H1 (cell line): ENCODE results near the gene GDE1. TPM values are rescaled to one million over a fixed set of nuclear protein-coding genes. Genes with fewer than 3 reads are reported as not detected.

ENCODE experiments used
- CBX5 ChIP-seq: fragments of 300-800, 300-1000 bp; sonication (generic); IDR thresholded peaks from 2 replicates; pipeline ENCODE4 v1.7.1; 2016; ENCODE audit warnings: antibody characterized with exemption, low read length, low read depth
- CREB1 ChIP-seq: IDR thresholded peaks from 2 replicates; pipeline ENCODE4 v1.6.1; 2012; ENCODE audit warnings: inconsistent platforms
- CTBP2 ChIP-seq: IDR thresholded peaks from 2 replicates; pipeline ENCODE4 v1.7.0; 2011; ENCODE audit warnings: borderline replicate concordance, mild to moderate bottlenecking, moderate library complexity, mixed read lengths, low read length; ENCODE audit not compliant: insufficient read depth, insufficient read length
- E2F6 ChIP-seq: IDR thresholded peaks from 2 replicates; pipeline ENCODE4 v1.6.1; 2012; ENCODE audit warnings: inconsistent platforms
- FOSL1 ChIP-seq: IDR thresholded peaks from 2 replicates; pipeline ENCODE4 v1.6.1; 2011; ENCODE audit warnings: mild to moderate bottlenecking, low read depth, low read length, moderate library complexity; ENCODE audit not compliant: insufficient read depth
- GTF2F1 ChIP-seq: IDR thresholded peaks from 2 replicates; pipeline ENCODE4 v1.6.1; 2012; ENCODE audit warnings: low read depth, low read length, improper control_type of control experiment, borderline replicate concordance
- MAFK ChIP-seq: IDR thresholded peaks from 2 replicates; pipeline ENCODE4 v1.6.1; 2012; ENCODE audit warnings: low read depth, mild to moderate bottlenecking, improper control_type of control experiment, low read length
- PHF8 ChIP-seq: fragments of 200-600 bp; sonication (generic); conservative IDR thresholded peaks from 2 replicates; pipeline ENCODE4 v1.7.1; 2012; ENCODE audit warnings: low read depth, mild to moderate bottlenecking, inconsistent platforms, low read length, moderate library complexity
- POLR2AphosphoS5 ChIP-seq: IDR thresholded peaks from 2 replicates; pipeline ENCODE4 v1.6.1; 2011; ENCODE audit warnings: low read depth, low read length
- RAD21 ChIP-seq, 2 experiments: IDR thresholded peaks in 1 of 2; conservative IDR thresholded peaks in 1 of 2; 2 replicates each; pipeline ENCODE4 v1.6.1; 2011; ENCODE audit warnings: low read depth in 2 of 2, low read length in 2 of 2, improper control_type of control experiment in 1 of 2, inconsistent platforms in 1 of 2, mild to moderate bottlenecking in 1 of 2, moderate library complexity in 1 of 2
- RBBP5 ChIP-seq: IDR thresholded peaks from 2 replicates; pipeline ENCODE4 v1.7.1; 2012; ENCODE audit warnings: low read depth, mild to moderate bottlenecking, inconsistent platforms, low read length, moderate library complexity, borderline replicate concordance
- RNF2 ChIP-seq: fragments of 200-900, 300-1000 bp; sonication (generic); IDR thresholded peaks from 2 replicates; pipeline ENCODE4 v1.7.1; 2016; ENCODE audit warnings: borderline replicate concordance, low read depth, mild to moderate bottlenecking, antibody characterized with exemption, low read length; ENCODE audit not compliant: poor library complexity, severe bottlenecking; ENCODE audit errors: missing control alignments
- SAP30 ChIP-seq: fragments of 300-600 bp; sonication (generic); IDR thresholded peaks from 2 replicates; pipeline ENCODE4 v1.7.1; 2012; ENCODE audit warnings: low read length, moderate library complexity, mild to moderate bottlenecking, inconsistent platforms; ENCODE audit not compliant: insufficient read depth, insufficient replicate concordance
- SP2 ChIP-seq: IDR thresholded peaks from 2 replicates; pipeline ENCODE4 v1.6.1; 2012; ENCODE audit warnings: mild to moderate bottlenecking, low read length, inconsistent platforms
- SUZ12 ChIP-seq: fragments of 200-600 bp; sonication (generic); IDR thresholded peaks from 2 replicates; pipeline ENCODE4 v1.6.1; 2012; ENCODE audit warnings: mild to moderate bottlenecking, inconsistent platforms, low read length, moderate library complexity, mixed read lengths
- TAF7 ChIP-seq: optimal IDR thresholded peaks from 2 replicates; pipeline ENCODE3; 2011; ENCODE audit warnings: low read depth, mild to moderate bottlenecking, inconsistent platforms, low read length, moderate library complexity, borderline replicate concordance
- TBP ChIP-seq: IDR thresholded peaks from 2 replicates; pipeline ENCODE4 v1.6.1; 2011; ENCODE audit warnings: low read depth, low read length, improper control_type of control experiment
- USF2 ChIP-seq: IDR thresholded peaks from 2 replicates; pipeline ENCODE4 v1.6.1; 2011; ENCODE audit warnings: low read length, improper control_type of control experiment
- YY1 ChIP-seq: IDR thresholded peaks from 2 replicates; pipeline ENCODE4 v1.6.1; 2011; ENCODE audit warnings: low read depth, mild to moderate bottlenecking, low read length
- ZNF274 ChIP-seq: IDR thresholded peaks from 2 replicates; pipeline ENCODE4 v1.7.0; 2012; ENCODE audit warnings: low read length, borderline replicate concordance; ENCODE audit errors: extremely low read depth
- polyA plus RNA-seq, 7 experiments: library from polyadenylated mRNA; depleted of rRNA in 3 of 7; stranded (reverse) in 5 of 7; unstranded in 2 of 7; fragments of >200 nt in 5 of 7; fragments of 200-250 nt in 2 of 7; gene quantifications; 1 replicate in 5 of 7; 2 replicates in 1 of 7; 4 replicates in 1 of 7; pipeline versions ENCODE4 v1.2.1 to v1.2.3, GENCODE V29; 2011 to 2013; ENCODE audit warnings: missing spikeins in 2 of 7, mixed read lengths in 2 of 7
- total RNA-seq: library from RNA; stranded (reverse); fragmentation: NEBNext Ultra II Directional; extraction: Animal tissue kit (Norgen Biotek cat#: 25700); gene quantifications from 2 replicates; pipeline ENCODE4 v1.2.1, GENCODE V29; 2021

The GDE1 gene
- total and polyA plus RNA-seq, 2 of the 8 experiments (the other 6 are each of a cell fraction or from before 2014, with no cell fraction given): 29.2 to 70.8 TPM

DNA sequence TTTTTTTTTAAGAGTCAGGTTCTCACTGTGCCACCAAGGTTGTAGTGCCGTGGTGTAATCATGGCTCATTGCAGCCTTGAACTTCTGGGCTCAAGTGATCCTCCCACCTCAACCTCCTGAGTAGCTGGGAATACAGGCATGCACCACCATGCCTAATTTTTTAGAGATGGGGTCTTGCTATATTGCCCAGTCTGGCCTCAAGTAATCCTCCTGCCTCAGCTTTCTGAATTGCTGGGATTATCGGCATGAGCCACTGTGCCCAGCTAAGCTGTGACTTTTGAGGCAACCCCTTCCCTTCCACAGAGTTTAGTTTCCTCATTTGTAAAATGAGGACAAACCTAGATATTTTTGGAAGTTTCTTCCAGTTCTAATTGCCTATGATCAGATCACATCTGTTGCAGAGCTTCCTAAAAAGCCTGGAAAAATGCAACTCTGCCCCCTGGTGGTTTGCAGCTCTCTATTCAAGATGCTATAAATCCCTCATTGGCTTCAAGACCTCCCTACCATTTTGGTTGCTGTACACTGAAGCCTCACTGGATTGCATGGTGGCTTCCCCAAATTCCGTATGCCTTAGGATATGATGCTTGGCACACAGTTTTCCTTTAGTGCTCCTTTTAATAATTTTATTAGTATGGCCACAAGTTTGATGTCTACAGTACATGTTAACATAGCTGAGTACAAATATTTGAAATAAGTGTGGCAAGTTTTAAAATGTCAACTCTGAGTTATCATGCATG, 19.3 kb downstream of the GDE1 start (continued):
- TF ChIP-seq GTF2F1 (no peak), ZNF274 (no peak), SUZ12 (no peak), RAD21 (IDR thresholded peaks at IDR 0.05 in 1 of 2, conservative IDR thresholded peaks at IDR 0.05 in 1 of 2; ENCODE audit: low read depth in 2 of 2, low read length in 2 of 2) (peak; percentile 80 to 92), FOSL1 (no peak), TBP (no peak), RBBP5 (no peak), SP2 (no peak), YY1 (peak; percentile 67; the same call in 1 of the 2 replicates), PHF8 (no peak), POLR2AphosphoS5 (no peak), SAP30 (no peak), TAF7 (no peak), MAFK (no peak), USF2 (no peak), RNF2 (no peak), CREB1 (no peak), CTBP2 (no peak), E2F6 (no peak), CBX5 (no peak)
